SU-DHL-6 (cell line): Measurements from ENCODE around the gene TSSK3.

Source experiments
- H2AFZ ChIP-seq: fragments of 200-600 bp; sonication (generic); 2 replicates; pipeline ENCODE4 v1.6.1; 2014; ENCODE audit warnings: low read depth, mild to moderate bottlenecking, moderate library complexity, mixed read lengths, antibody characterized with exemption, low read length; ENCODE audit not compliant: severe bottlenecking
- H3F3A ChIP-seq: fragments of 200-600 bp; shearing (Covaris generic); 2 replicates; pipeline ENCODE4 v1.6.0; 2016; ENCODE audit warnings: antibody characterized with exemption, mild to moderate bottlenecking; ENCODE audit not compliant: insufficient read depth
- H3K27ac ChIP-seq: fragments of 200-600 bp; sonication (generic); 2 replicates; pipeline ENCODE4 v1.5.1; 2016; ENCODE audit warnings: low read depth, mild to moderate bottlenecking, low read length, moderate library complexity, mixed read lengths
- H3K27me3 ChIP-seq: fragments of 200-600 bp; sonication (generic), shearing (Covaris generic); 2 replicates; pipeline ENCODE4 v1.6.0; 2014; ENCODE audit warnings: mild to moderate bottlenecking, low read length
- H3K36me3 ChIP-seq: fragments of 200-600 bp; sonication (generic); 2 replicates; pipeline ENCODE4 v1.6.1; 2014; ENCODE audit warnings: mild to moderate bottlenecking, low read length, mixed read lengths
- H3K4me2 ChIP-seq: fragments of 300-600, 200-600 bp; shearing (Covaris generic), sonication (generic); 2 replicates; pipeline ENCODE4 v1.6.0; 2014; ENCODE audit warnings: low read length, low read depth, mild to moderate bottlenecking; ENCODE audit not compliant: poor library complexity, severe bottlenecking
- H3K4me3 ChIP-seq: fragments of 200-600 bp; sonication (generic); 2 replicates; pipeline ENCODE4 v1.5.1; 2014; ENCODE audit warnings: antibody characterized with exemption, low read length, mild to moderate bottlenecking, mixed read lengths; ENCODE audit not compliant: insufficient read depth, poor library complexity, severe bottlenecking
- H3K79me2 ChIP-seq: fragments of 200-600 bp; sonication (generic); 2 replicates; pipeline ENCODE4 v1.6.1; 2014; ENCODE audit warnings: mild to moderate bottlenecking, low read length, moderate library complexity; ENCODE audit not compliant: insufficient read depth
- H3K9ac ChIP-seq: fragments of 200-600 bp; sonication (generic); 2 replicates; pipeline ENCODE4 v1.7.0; 2014; ENCODE audit warnings: mild to moderate bottlenecking, low read length
- H3K9me2 ChIP-seq: fragments of 200-600 bp; sonication (generic); replicated peaks from 2 replicates; pipeline ENCODE4 v1.6.1; 2014; ENCODE audit warnings: low read length; ENCODE audit not compliant: insufficient read depth
- H3K9me3 ChIP-seq: fragments of 200-600 bp; sonication (generic); 2 replicates; pipeline ENCODE4 v1.6.1; 2014; ENCODE audit warnings: low read length, mixed read lengths; ENCODE audit not compliant: insufficient read depth
- H4K20me1 ChIP-seq: fragments of 200-600 bp; sonication (generic); 2 replicates; pipeline ENCODE4 v1.6.1; 2014; ENCODE audit warnings: low read depth, mild to moderate bottlenecking, antibody characterized with exemption, low read length, moderate library complexity, mixed read lengths
- EZH2phosphoT487 ChIP-seq: fragments of 200-600 bp; sonication (generic), shearing (Covaris generic); conservative IDR thresholded peaks from 2 replicates; pipeline ENCODE4 v1.6.1; 2018; ENCODE audit warnings: mild to moderate bottlenecking, antibody characterized with exemption, low read length, moderate library complexity, mixed read lengths
- TF ChIP-seq, protein P1 (sequence below): fragments of 200-600 bp; sonication (generic); IDR thresholded peaks from one replicate; pipeline ENCODE4 v1.5.1; 2017; ENCODE audit warnings: antibody characterized with exemption, mild to moderate bottlenecking, low read length, moderate library complexity; ENCODE audit not compliant: insufficient read depth, poor library complexity, severe bottlenecking

TSSK3 gene

DNA sequence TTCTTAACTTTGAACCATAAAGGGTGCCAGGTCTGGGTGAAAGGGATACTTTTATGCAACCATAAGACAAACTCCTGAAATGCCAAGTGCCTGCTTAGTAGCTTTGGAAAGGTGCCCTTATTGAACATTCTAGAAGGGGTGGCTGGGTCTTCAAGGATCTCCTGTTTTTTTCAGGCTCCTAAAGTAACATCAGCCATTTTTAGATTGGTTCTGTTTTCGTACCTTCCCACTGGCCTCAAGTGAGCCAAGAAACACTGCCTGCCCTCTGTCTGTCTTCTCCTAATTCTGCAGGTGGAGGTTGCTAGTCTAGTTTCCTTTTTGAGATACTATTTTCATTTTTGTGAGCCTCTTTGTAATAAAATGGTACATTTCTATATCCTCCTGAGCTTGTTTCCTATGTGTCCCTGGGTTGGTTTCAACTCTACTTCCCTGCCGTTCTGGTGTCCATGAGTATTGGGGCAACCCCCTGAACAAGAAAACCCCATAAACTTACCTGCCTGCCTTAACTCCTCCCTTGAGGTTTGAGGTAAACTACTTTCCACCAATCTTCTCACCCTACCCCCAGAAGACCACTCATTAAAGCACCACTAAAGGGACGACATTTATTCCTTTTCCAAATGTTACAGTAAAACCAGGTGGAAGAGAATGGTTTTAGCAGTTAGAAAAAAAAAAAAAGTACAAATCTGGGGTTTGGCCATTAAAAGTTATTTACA is 28.9 kb upstream of the TSSK3 start:
- Histone ChIP-seq H3K27me3 (no peaks in the 10 kb centered on the region), H3K79me2 (peaks cover 10% of the 10 kb centered on the region; the same call in 1 of the 2 replicates), H3K27ac (peak overlapping the region; percentile 68), H3K4me3 (no peak overlapping the region), H4K20me1 (no peaks in the 10 kb centered on the region), H3K9ac (peak overlapping the region; percentile 66), H3K36me3 (peaks cover 2% of the 10 kb centered on the region), H3K4me2 (peak overlapping the region; percentile 62), H3F3A (peaks cover 43% of the 10 kb centered on the region), H3K9me2 (no peaks in the 10 kb centered on the region), H2AFZ (no peak overlapping the region), H3K9me3 (no peaks in the 10 kb centered on the region)
- no peak for TF ChIP-seq EZH2phosphoT487
- TF ChIP-seq, protein P1, sequence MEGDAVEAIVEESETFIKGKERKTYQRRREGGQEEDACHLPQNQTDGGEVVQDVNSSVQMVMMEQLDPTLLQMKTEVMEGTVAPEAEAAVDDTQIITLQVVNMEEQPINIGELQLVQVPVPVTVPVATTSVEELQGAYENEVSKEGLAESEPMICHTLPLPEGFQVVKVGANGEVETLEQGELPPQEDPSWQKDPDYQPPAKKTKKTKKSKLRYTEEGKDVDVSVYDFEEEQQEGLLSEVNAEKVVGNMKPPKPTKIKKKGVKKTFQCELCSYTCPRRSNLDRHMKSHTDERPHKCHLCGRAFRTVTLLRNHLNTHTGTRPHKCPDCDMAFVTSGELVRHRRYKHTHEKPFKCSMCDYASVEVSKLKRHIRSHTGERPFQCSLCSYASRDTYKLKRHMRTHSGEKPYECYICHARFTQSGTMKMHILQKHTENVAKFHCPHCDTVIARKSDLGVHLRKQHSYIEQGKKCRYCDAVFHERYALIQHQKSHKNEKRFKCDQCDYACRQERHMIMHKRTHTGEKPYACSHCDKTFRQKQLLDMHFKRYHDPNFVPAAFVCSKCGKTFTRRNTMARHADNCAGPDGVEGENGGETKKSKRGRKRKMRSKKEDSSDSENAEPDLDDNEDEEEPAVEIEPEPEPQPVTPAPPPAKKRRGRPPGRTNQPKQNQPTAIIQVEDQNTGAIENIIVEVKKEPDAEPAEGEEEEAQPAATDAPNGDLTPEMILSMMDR: no peak

DNA sequence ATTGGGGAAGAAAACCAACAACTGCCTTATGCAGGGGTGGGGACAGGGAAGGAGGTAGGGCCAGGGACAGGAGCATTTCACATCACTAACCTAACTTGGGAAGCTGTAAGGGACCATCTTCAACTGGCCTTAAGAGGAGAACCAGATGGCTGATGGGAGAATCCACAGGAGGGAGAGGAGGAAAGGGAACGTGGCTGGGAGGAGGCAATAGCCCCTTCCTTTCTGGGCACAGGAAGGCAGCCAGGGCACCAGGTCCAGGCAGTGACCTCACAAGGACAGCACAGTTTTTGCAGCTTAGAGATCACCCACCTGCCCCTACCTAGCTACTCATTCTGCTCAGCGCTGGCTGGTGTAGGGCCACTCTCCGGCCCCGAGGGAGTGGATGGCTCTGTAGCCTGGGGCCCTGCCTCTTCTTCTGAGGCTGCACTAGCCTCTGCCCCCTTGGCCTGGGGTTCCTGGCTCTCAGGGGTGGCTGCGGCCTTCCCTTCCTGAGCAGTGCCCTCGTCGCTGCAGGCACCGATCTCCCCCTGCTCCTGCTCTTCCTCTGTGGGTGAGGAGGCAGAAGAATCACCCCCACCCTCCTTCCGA is 28.0 kb upstream of the TSSK3 start:
- H3F3A ChIP-seq: peaks cover 39% of the 10 kb centered on the region
- H3K27ac ChIP-seq: peak overlapping the region; percentile 68

GRCh38 chr1:32334864-32335534 is 27.3 kb upstream of the TSSK3 start:
- peak overlapping the region; percentile 68 for H3K27ac ChIP-seq
- H4K20me1 ChIP-seq: no peaks in the 10 kb centered on the region
- H3K36me3 ChIP-seq: no peaks in the 10 kb centered on the region; the same call in 1 of the 2 replicates
- H3K9ac ChIP-seq: peak overlapping the region; percentile 66
- TF ChIP-seq, protein P1: peak; percentile 79
- TF ChIP-seq EZH2phosphoT487: no peak
- no peaks in the 10 kb centered on the region for H3K9me2 ChIP-seq
- peak overlapping the region; percentile 62 for H3K4me2 ChIP-seq
- peak overlapping the region; percentile 91 for H3K4me3 ChIP-seq
- H3F3A ChIP-seq: peaks cover 39% of the 10 kb centered on the region
- peaks cover 10% of the 10 kb centered on the region; the same call in 1 of the 2 replicates for H3K79me2 ChIP-seq
- no peaks in the 10 kb centered on the region for H3K27me3 ChIP-seq
- H2AFZ ChIP-seq: no peak overlapping the region
- H3K9me3 ChIP-seq: no peaks in the 10 kb centered on the region

More for the DNA sequence above, 28.0 kb upstream of the TSSK3 start:
- H3K9me2 ChIP-seq: no peaks in the 10 kb centered on the region
- H3K27me3 ChIP-seq: no peaks in the 10 kb centered on the region
- TF ChIP-seq, protein P1: no peak
- TF ChIP-seq EZH2phosphoT487: no peak
- H3K9ac ChIP-seq: peak overlapping the region; percentile 66
- peaks cover under 1% of the 10 kb centered on the region; the same call in 1 of the 2 replicates for H3K36me3 ChIP-seq
- H4K20me1 ChIP-seq: no peaks in the 10 kb centered on the region
- H3K79me2 ChIP-seq: peaks cover 10% of the 10 kb centered on the region; the same call in 1 of the 2 replicates
- no peaks in the 10 kb centered on the region for H3K9me3 ChIP-seq
- H3K4me3 ChIP-seq: peak overlapping the region; percentile 91
- H2AFZ ChIP-seq: no peak overlapping the region
- H3K4me2 ChIP-seq: peak overlapping the region; percentile 62
